ENCODE measurements around the gene POLR3F. TPM values are rescaled to one million over a fixed set of nuclear protein-coding genes. Genes with fewer than 3 reads are reported as not detected.

The POLR3F gene
- polyA plus RNA-seq, 4 donors: 16.2 to 20.2 (median 19.0) TPM

Other genes starting within 250 kb of the POLR3F start
- gene ZNF133, start 178.9 kb upstream of the POLR3F start, polyA plus RNA-seq (ENCODE audit: insufficient read length in 4 of 4): 10 to 100 TPM; 25.1 to 27.7 (median 26.3) TPM
- gene DZANK1, start 360 bp upstream of the POLR3F start, polyA plus RNA-seq (ENCODE audit: insufficient read length in 4 of 4): 1 to 10 TPM; 5.6 to 7.8 (median 7.2) TPM
- 10 to 100 TPM; 28.1 to 39.7 (median 35.7) TPM for gene RBBP9, start 29.8 kb downstream of the POLR3F start, polyA plus RNA-seq (ENCODE audit: insufficient read length in 4 of 4)
- gene SEC23B, start 40.5 kb downstream of the POLR3F start, polyA plus RNA-seq (ENCODE audit: insufficient read length in 4 of 4): 10 to 100 TPM; 61.9 to 66.3 (median 65.2) TPM
- gene SMIM26, start 100.0 kb downstream of the POLR3F start, polyA plus RNA-seq (ENCODE audit: insufficient read length in 4 of 4): 10 to 100 TPM; 89.3 to 98.9 (median 93.2) TPM
- 10 to 100 TPM; 25.9 to 32.7 (median 31.9) TPM for gene DTD1, start 120.7 kb downstream of the POLR3F start, polyA plus RNA-seq (ENCODE audit: insufficient read length in 4 of 4)